ENCODE results near the gene CYP2S1. TPM values are rescaled to one million over a fixed set of nuclear protein-coding genes. Genes with fewer than 3 reads are reported as not detected.

CYP2S1 gene
- total and polyA plus RNA-seq, 2 of the 4 experiments (the other 2 are of a cell fraction) = 0.54 to 2.1 TPM

DNA sequence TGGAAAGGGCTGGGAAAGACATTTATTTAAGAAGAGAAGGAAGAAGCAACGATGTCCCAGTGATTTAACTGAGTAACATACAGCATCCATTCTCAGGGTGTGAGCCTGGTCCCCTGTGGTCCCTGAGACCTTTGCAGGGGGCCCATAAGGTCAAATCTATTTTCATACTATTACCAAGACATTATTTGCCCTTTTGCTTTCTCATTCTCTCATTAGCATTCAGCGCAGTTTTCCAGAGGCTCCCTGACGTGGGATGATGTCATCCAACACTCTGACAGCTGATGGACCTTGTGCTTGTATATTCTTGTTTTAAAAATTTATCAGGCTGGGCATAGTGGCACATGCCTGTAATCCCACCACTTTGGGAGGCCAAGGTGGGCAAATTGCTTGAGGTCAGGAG, 52.8 kb downstream of the CYP2S1 start:
- dilution Hi-C loops (cut with HindIII; ENCODE audit: low sequenced_read_pairs, unreplicated experiment) (no loop called here), in situ Hi-C loops (cut with MboI; ENCODE audit: low sequenced_read_pairs) (no loop called here), intact Hi-C loops (cut with micrococcal nuclease) (no loop called here)
- ATAC-seq (ENCODE audit: low read depth) = no peak
- H2AFZ ChIP-seq (replicated peaks; ENCODE audit: low read length, poor library complexity) = no peak overlapping the region
- H3K27ac ChIP-seq (ENCODE audit: insufficient read depth, low read length) = no peak overlapping the region
- H3K18ac ChIP-seq (ENCODE audit: low read depth, low read length) = no peak overlapping the region
- BruUV-seq (replicated peaks) = no TSS peak
- H3K4me2 ChIP-seq (ENCODE audit: low read depth, low read length) = no peak overlapping the region
- no peak overlapping the region for H3K23ac ChIP-seq (ENCODE audit: low read depth, low read length)
- no peak overlapping the region for H4K91ac ChIP-seq (ENCODE audit: insufficient read depth, low read depth, low read length)
- H3K4ac ChIP-seq (ENCODE audit: low read depth, low read length) = no peak overlapping the region
- H2BK5ac ChIP-seq (ENCODE audit: low read depth, low read length, poor library complexity, severe bottlenecking) = no peak overlapping the region
- H4K8ac ChIP-seq (ENCODE audit: low read depth in 2 of 2, low read length in 2 of 2) = no peak overlapping the region
- H3K14ac ChIP-seq (replicated peaks; ENCODE audit: low read depth, low read length) = no peak overlapping the region
- no peak for TF ChIP-seq CHD1 (IDR thresholded peaks at IDR 0.05; ENCODE audit: low read depth, low read length)
- TF ChIP-seq, protein P1, sequence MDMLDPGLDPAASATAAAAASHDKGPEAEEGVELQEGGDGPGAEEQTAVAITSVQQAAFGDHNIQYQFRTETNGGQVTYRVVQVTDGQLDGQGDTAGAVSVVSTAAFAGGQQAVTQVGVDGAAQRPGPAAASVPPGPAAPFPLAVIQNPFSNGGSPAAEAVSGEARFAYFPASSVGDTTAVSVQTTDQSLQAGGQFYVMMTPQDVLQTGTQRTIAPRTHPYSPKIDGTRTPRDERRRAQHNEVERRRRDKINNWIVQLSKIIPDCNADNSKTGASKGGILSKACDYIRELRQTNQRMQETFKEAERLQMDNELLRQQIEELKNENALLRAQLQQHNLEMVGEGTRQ (IDR thresholded peaks at IDR 0.05; ENCODE audit: low read depth, low read length) = no peak
- TF ChIP-seq CEBPB (IDR thresholded peaks at IDR 0.05; ENCODE audit: low read depth, low read length) = no peak
- H3K9me1 ChIP-seq (ENCODE audit: insufficient read depth, low read length) = 0 out of 2 replicates have a peak, but pooled peaks cover 4% of the 10 kb centered on the region
- peaks cover 51 to 72% of the 10 kb centered on the region in 2 experiments for H3K79me1 ChIP-seq (ENCODE audit: low read depth in 1 of 2, low read length in 2 of 2)
- no peak overlapping the region for H4K5ac ChIP-seq (ENCODE audit: low read depth, low read length)
- H3K9me3 ChIP-seq (ENCODE audit: control insufficient read depth, insufficient read depth, low read length) = no peaks in the 10 kb centered on the region
- H2BK120ac ChIP-seq (ENCODE audit: low read depth, low read length) = no peak overlapping the region
- H2BK20ac ChIP-seq (ENCODE audit: low read depth, low read length) = no peak overlapping the region
- no peak overlapping the region for H2AK9ac ChIP-seq (replicated peaks; ENCODE audit: low read depth, low read length, poor library complexity)
- peaks cover 85% of the 10 kb centered on the region for H3K36me3 ChIP-seq (ENCODE audit: control insufficient read depth, insufficient read depth, low read length)
- ChIA-PET POLR2A (ENCODE audit: unreplicated experiment) (interaction anchor here (0.6 kb wide), 1 partner anchor 313 kb away, joined by 4 read pairs; no protein-coding TSS in a partner anchor), CTCF (interaction anchor here (0.5 kb wide), 1 partner anchor 42 kb away, joined by 5 read pairs; no protein-coding TSS in a partner anchor)
- no peak overlapping the region for H3K9ac ChIP-seq (ENCODE audit: low read depth, low read length)
- H3K4me1 ChIP-seq (ENCODE audit: control insufficient read depth, insufficient read depth, low read length) = no peaks in the 10 kb centered on the region
- H3K27me3 ChIP-seq (ENCODE audit: control insufficient read depth, insufficient read depth, low read length) = no peaks in the 10 kb centered on the region
- H4K20me1 ChIP-seq (ENCODE audit: insufficient read depth, low read length) = peaks cover 35% of the 10 kb centered on the region
- no peak overlapping the region for H3K56ac ChIP-seq (ENCODE audit: extremely low read depth, insufficient read depth, low read length)
- H3K4me3 ChIP-seq (ENCODE audit: insufficient read depth, low read depth, low read length) = no peak overlapping the region
- no peak overlapping the region for H2BK15ac ChIP-seq (ENCODE audit: low read depth, low read length)
- no CpG with 5 or more reads among the region's 3 CpGs for WGBS, 2 experiments (ENCODE audit: extremely low coverage in 2 of 2, insufficient read length in 1 of 2)
- no peak overlapping the region for H2AK5ac ChIP-seq (ENCODE audit: low read depth, low read length)
- no peak for DNase-seq
